Stimulated activated CD4-positive, alpha-beta T cell treated with anti-CD3 and anti-CD28 coated beads, Interleukin-12 subunit alpha, Interleukin-12 subunit beta, amount 100 ng/mL, for 48 hours (primary cell): ENCODE results near the gene SPG7.

Source experiments
- DNase-seq, 3 donors: peaks; one replicate each; pipeline ENCODE4 v3.0.0-alpha.2; 2020; ENCODE audit warnings: low read depth in 2 of 3, low spot score in 1 of 3

Gene SPG7

GRCh38 chr16:89484923-89485679, 23.1 kb upstream of the SPG7 start:
- DNase-seq = no peak

GRCh38 chr16:89485701-89486246, 22.4 kb upstream of the SPG7 start:
- no peak for DNase-seq

GRCh38 chr16:89489040-89489897, 18.9 kb upstream of the SPG7 start:
- peak; percentile 64 to 74 (median 69) for DNase-seq

GRCh38 chr16:89489898-89490438, 18.2 kb upstream of the SPG7 start:
- DNase-seq = no peak

GRCh38 chr16:89490439-89491237, 17.6 kb upstream of the SPG7 start, which contains the start of gene ANKRD11:
Gene ANKRD11 (minus strand): TSS chr16:89490561. CDS start chr16:89317019, 173,542 bp downstream.
- peak; percentile 95 to 99 (median 98) for DNase-seq

GRCh38 chr16:89491238-89491869, 16.8 kb upstream of the SPG7 start:
- no peak for DNase-seq

GRCh38 chr16:89491974-89492687, 16.1 kb upstream of the SPG7 start:
- no peak for DNase-seq

GRCh38 chr16:89493776-89494175, 14.4 kb upstream of the SPG7 start:
- DNase-seq = no peak

- DNase-seq = no peak
Measured at GRCh38 chr16:89495121-89495520, 13.1 kb upstream of the SPG7 start.

GRCh38 chr16:89498839-89499238, 9.4 kb upstream of the SPG7 start:
- DNase-seq = no peak

- no peak for DNase-seq
Measured at GRCh38 chr16:89499767-89500166, 8.4 kb upstream of the SPG7 start.

GRCh38 chr16:89502081-89502843, 5.9 kb upstream of the SPG7 start:
- no peak for DNase-seq

- DNase-seq = no peak
Measured at GRCh38 chr16:89504091-89504490, 4.1 kb upstream of the SPG7 start.

GRCh38 chr16:89505204-89506112, 2.7 kb upstream of the SPG7 start:
- DNase-seq = peak; percentile 80 to 87 (median 86)

GRCh38 chr16:89506113-89506504, 2.1 kb upstream of the SPG7 start:
- no peak for DNase-seq

GRCh38 chr16:89506791-89507191, 1.4 kb upstream of the SPG7 start:
- no peak for DNase-seq

- no peak for DNase-seq
Measured at GRCh38 chr16:89507214-89507833, 879 bp upstream of the SPG7 start.
